HEK293 (cell line): Measurements from ENCODE around the gene PTCD1.

Experiments used
- ELK4 ChIP-seq: IDR thresholded peaks from 2 replicates; pipeline ENCODE4 v1.6.1; 2011; ENCODE audit warnings: mild to moderate bottlenecking, low read depth, low read length, borderline replicate concordance
- HOXA7 ChIP-seq: sonication (generic); formaldehyde crosslinking; IDR thresholded peaks from 2 replicates; pipeline ENCODE4 v1.8.1; 2022; ENCODE audit warnings: missing genetic modification reagents, borderline replicate concordance
- OSR2 ChIP-seq: fragments of 450-650 bp; formaldehyde crosslinking; IDR thresholded peaks from 2 replicates; pipeline ENCODE4 v1.5.1; 2016; ENCODE audit warnings: missing biosample characterization, missing genetic modification characterization
- REST ChIP-seq: fragments of 450-650 bp; formaldehyde crosslinking; IDR thresholded peaks from 2 replicates; pipeline ENCODE4 v1.5.1; 2016; ENCODE audit warnings: missing biosample characterization, missing genetic modification characterization
- SP3 ChIP-seq: fragments of 450-650 bp; formaldehyde crosslinking; IDR thresholded peaks from 2 replicates; pipeline ENCODE4 v1.5.1; 2016; ENCODE audit warnings: missing biosample characterization, missing genetic modification characterization
- TRIM28 ChIP-seq: IDR thresholded peaks from 2 replicates; pipeline ENCODE4 v1.6.1; 2011; ENCODE audit warnings: low read length, control low read depth, borderline replicate concordance
- ZEB2 ChIP-seq: fragments of 450-650 bp; formaldehyde crosslinking; IDR thresholded peaks from 2 replicates; pipeline ENCODE4 v1.5.1; 2016; ENCODE audit warnings: missing biosample characterization, missing genetic modification characterization
- ZFP41 ChIP-seq: fragments of 450-650 bp; formaldehyde crosslinking; IDR thresholded peaks from 2 replicates; pipeline ENCODE4 v1.5.1; 2016; ENCODE audit warnings: missing biosample characterization, missing genetic modification characterization, borderline replicate concordance
- ZNF140 ChIP-seq: fragments of 450-650 bp; formaldehyde crosslinking; IDR thresholded peaks from 2 replicates; pipeline ENCODE4 v1.5.1; 2016; ENCODE audit warnings: missing biosample characterization, missing genetic modification characterization
- ZNF157 ChIP-seq: fragments of 450-650 bp; formaldehyde crosslinking; IDR thresholded peaks from 2 replicates; pipeline ENCODE4 v1.5.1; 2016; ENCODE audit warnings: missing biosample characterization, missing genetic modification characterization
- ZNF16 ChIP-seq: fragments of 450-650 bp; formaldehyde crosslinking; IDR thresholded peaks from 2 replicates; pipeline ENCODE4 v1.5.1; 2016; ENCODE audit warnings: low read depth, missing biosample characterization, missing genetic modification characterization
- ZNF175 ChIP-seq: fragments of 450-650 bp; formaldehyde crosslinking; IDR thresholded peaks from 2 replicates; pipeline ENCODE4 v1.5.1; 2016; ENCODE audit warnings: missing biosample characterization, missing genetic modification characterization
- ZNF184 ChIP-seq: fragments of 450-650 bp; IDR thresholded peaks from 2 replicates; pipeline ENCODE4 v1.5.1; 2018; ENCODE audit warnings: missing biosample characterization, mild to moderate bottlenecking, missing genetic modification characterization
- ZNF19 ChIP-seq: fragments of 450-650 bp; formaldehyde crosslinking; IDR thresholded peaks from 2 replicates; pipeline ENCODE4; 2016; ENCODE audit warnings: missing biosample characterization, missing genetic modification characterization, low read depth
- ZNF211 ChIP-seq: fragments of 450-650 bp; formaldehyde crosslinking; IDR thresholded peaks from 2 replicates; pipeline ENCODE4 v1.5.1; 2016; ENCODE audit warnings: low read depth, missing biosample characterization, missing genetic modification characterization
- ZNF214 ChIP-seq: fragments of 450-650 bp; formaldehyde crosslinking; IDR thresholded peaks from 2 replicates; pipeline ENCODE4 v1.5.1; 2017; ENCODE audit warnings: missing biosample characterization, mild to moderate bottlenecking, missing genetic modification characterization, borderline replicate concordance
- ZNF239 ChIP-seq: fragments of 450-650 bp; formaldehyde crosslinking; IDR thresholded peaks from 2 replicates; pipeline ENCODE4 v1.5.1; 2016; ENCODE audit warnings: missing biosample characterization, missing genetic modification characterization
- ZNF266 ChIP-seq: fragments of 450-650 bp; formaldehyde crosslinking; IDR thresholded peaks from 2 replicates; pipeline ENCODE4 v1.5.1; 2016; ENCODE audit warnings: missing biosample characterization, missing genetic modification characterization, low read depth
- ZNF274 ChIP-seq, 2 experiments: fragments of 200-500 bp in 1 of 2; fragments of 450-650 bp in 1 of 2; sonication (Bioruptor generic) in 1 of 2; formaldehyde crosslinking in 1 of 2; IDR thresholded peaks; 2 replicates each; pipeline versions ENCODE4 v1.5.1 to v1.6.1; 2014 to 2016; ENCODE audit warnings: borderline replicate concordance in 1 of 2, inconsistent platforms in 1 of 2, low read length in 1 of 2, missing biosample characterization in 1 of 2, missing genetic modification characterization in 1 of 2
- ZNF292 ChIP-seq: fragments of 450-650 bp; formaldehyde crosslinking; IDR thresholded peaks from 2 replicates; pipeline ENCODE4 v1.5.1; 2016; ENCODE audit warnings: low read depth, missing biosample characterization, missing genetic modification characterization, borderline replicate concordance
- ZNF391 ChIP-seq: fragments of 450-650 bp; formaldehyde crosslinking; IDR thresholded peaks from 2 replicates; pipeline ENCODE4 v1.5.1; 2016; ENCODE audit warnings: low read depth, missing biosample characterization, missing genetic modification characterization, borderline replicate concordance
- ZNF423 ChIP-seq: fragments of 450-650 bp; formaldehyde crosslinking; IDR thresholded peaks from 2 replicates; pipeline ENCODE4 v1.5.1; 2016; ENCODE audit warnings: missing biosample characterization, missing genetic modification characterization
- ZNF544 ChIP-seq: fragments of 450-650 bp; formaldehyde crosslinking; IDR thresholded peaks from 2 replicates; pipeline ENCODE4 v1.5.0; 2017; ENCODE audit warnings: missing biosample characterization, missing genetic modification characterization
- ZNF549 ChIP-seq: fragments of 450-650 bp; IDR thresholded peaks from 2 replicates; pipeline ENCODE4 v1.5.1; 2018; ENCODE audit warnings: missing biosample characterization, missing genetic modification characterization, mild to moderate bottlenecking, inconsistent platforms, moderate library complexity
- ZNF629 ChIP-seq: fragments of 450-650 bp; formaldehyde crosslinking; IDR thresholded peaks from 2 replicates; pipeline ENCODE4 v1.5.1; 2017; ENCODE audit warnings: missing biosample characterization, missing genetic modification characterization
- ZNF677 ChIP-seq: fragments of 450-650 bp; IDR thresholded peaks from 2 replicates; pipeline ENCODE4 v1.5.0; 2018; ENCODE audit warnings: missing biosample characterization, mild to moderate bottlenecking, missing genetic modification characterization, moderate library complexity
- ZNF701 ChIP-seq: fragments of 450-650 bp; formaldehyde crosslinking; IDR thresholded peaks from 2 replicates; pipeline ENCODE4 v1.5.1; 2016; ENCODE audit warnings: missing biosample characterization, missing genetic modification characterization
- ZSCAN16 ChIP-seq: fragments of 450-650 bp; formaldehyde crosslinking; IDR thresholded peaks from 2 replicates; pipeline ENCODE4 v1.5.1; 2016; ENCODE audit warnings: missing biosample characterization, missing genetic modification characterization
- ZSCAN4 ChIP-seq: fragments of 450-650 bp; formaldehyde crosslinking; IDR thresholded peaks from 2 replicates; pipeline ENCODE4 v1.5.1; 2017; ENCODE audit warnings: missing biosample characterization, missing genetic modification characterization
- TF ChIP-seq, protein P1 (sequence below): fragments of 450-650 bp; formaldehyde crosslinking; IDR thresholded peaks from 2 replicates; pipeline ENCODE4 v1.5.1; 2016; ENCODE audit warnings: missing biosample characterization, missing genetic modification characterization, low read depth
- TF ChIP-seq, protein P2 (sequence below): fragments of 450-650 bp; formaldehyde crosslinking; IDR thresholded peaks from 2 replicates; pipeline ENCODE4 v1.5.1; 2016; ENCODE audit warnings: missing biosample characterization, missing genetic modification characterization

The PTCD1 gene

DNA sequence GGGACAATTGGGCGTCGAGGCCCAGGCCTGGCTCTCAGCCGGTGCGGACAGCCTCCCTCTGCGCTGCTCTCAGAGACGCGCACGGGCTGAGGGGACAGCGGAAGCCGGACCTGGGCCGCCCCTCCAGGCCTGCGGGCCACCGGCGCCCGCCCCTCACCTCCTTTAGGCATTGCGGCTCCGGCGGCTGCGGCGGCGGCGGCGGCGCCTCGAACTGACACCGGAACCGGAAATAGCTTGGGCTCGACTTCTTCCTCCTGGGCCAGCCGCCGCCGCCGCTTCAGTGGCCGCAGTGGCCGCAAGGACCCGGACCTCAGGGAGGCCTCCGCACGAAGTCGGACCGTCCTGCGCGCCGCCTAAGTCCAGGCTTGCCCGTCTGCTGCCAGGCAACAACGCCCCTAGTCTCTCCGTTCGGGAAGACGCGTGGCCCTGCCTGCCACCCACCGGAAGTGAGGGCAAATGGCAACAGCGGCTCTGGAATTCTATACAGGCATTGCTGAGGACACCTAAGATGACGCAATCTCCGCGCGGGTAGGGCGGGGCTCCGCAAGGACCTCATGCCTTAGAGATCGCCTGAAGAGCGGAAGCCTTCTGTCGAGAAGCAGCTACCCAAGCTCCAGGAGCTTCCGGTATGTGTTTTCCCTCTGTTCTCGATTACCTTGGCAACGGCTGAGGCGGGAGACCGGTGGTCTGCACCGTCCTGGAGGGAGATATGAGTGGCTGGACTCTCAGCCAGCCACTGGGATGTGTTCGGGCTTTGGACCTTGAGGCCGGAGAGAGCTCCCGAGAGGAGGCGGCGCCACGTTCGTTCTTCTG, 30.0 kb downstream of the PTCD1 start, which contains the start of the genes BUD31 and PDAP1 (continued):
- TF ChIP-seq REST (peak; percentile 44), ZNF274 (IDR thresholded peaks at IDR 0.05; ENCODE audit: low read length) (no peak), ZNF274 (tag by site-specific recombination; IDR thresholded peaks at IDR 0.05; ENCODE audit: borderline replicate concordance) (no peak), ZNF423 (tag by site-specific recombination) (no peak), ZFP41 (tag by site-specific recombination) (no peak), ELK4 (no peak; the same call in 1 of the 2 replicates), ZSCAN16 (no peak), ZNF677 (tag by site-specific recombination) (no peak), ZNF266 (no peak), ZNF701 (no peak), ZNF544 (tag by site-specific recombination) (no peak), TRIM28 (no peak), ZNF391 (tag by site-specific recombination) (no peak; the same call in 1 of the 2 replicates), ZNF211 (tag by site-specific recombination) (no peak), HOXA7 (CRISPR knock-in tag) (no peak), ZNF292 (tag by site-specific recombination) (no peak), ZNF157 (tag by site-specific recombination) (no peak), ZNF19 (tag by site-specific recombination) (no peak), ZSCAN4 (tag by site-specific recombination) (no peak), SP3 (tag by site-specific recombination) (peak; percentile 87), ZNF629 (peak; percentile 96), ZNF214 (tag by site-specific recombination) (no peak), ZNF140 (tag by site-specific recombination) (no peak), ZNF549 (tag by site-specific recombination) (no peak), ZNF16 (tag by site-specific recombination) (no peak), ZEB2 (tag by site-specific recombination) (peak; percentile 94), ZNF184 (tag by site-specific recombination) (no peak), ZNF175 (no peak), OSR2 (tag by site-specific recombination) (peak; percentile 70), ZNF239 (tag by site-specific recombination) (no peak)
- TF ChIP-seq, protein P1, sequence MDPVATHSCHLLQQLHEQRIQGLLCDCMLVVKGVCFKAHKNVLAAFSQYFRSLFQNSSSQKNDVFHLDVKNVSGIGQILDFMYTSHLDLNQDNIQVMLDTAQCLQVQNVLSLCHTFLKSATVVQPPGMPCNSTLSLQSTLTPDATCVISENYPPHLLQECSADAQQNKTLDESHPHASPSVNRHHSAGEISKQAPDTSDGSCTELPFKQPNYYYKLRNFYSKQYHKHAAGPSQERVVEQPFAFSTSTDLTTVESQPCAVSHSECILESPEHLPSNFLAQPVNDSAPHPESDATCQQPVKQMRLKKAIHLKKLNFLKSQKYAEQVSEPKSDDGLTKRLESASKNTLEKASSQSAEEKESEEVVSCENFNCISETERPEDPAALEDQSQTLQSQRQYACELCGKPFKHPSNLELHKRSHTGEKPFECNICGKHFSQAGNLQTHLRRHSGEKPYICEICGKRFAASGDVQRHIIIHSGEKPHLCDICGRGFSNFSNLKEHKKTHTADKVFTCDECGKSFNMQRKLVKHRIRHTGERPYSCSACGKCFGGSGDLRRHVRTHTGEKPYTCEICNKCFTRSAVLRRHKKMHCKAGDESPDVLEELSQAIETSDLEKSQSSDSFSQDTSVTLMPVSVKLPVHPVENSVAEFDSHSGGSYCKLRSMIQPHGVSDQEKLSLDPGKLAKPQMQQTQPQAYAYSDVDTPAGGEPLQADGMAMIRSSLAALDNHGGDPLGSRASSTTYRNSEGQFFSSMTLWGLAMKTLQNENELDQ (tag by site-specific recombination) = no peak
- TF ChIP-seq, protein P2, sequence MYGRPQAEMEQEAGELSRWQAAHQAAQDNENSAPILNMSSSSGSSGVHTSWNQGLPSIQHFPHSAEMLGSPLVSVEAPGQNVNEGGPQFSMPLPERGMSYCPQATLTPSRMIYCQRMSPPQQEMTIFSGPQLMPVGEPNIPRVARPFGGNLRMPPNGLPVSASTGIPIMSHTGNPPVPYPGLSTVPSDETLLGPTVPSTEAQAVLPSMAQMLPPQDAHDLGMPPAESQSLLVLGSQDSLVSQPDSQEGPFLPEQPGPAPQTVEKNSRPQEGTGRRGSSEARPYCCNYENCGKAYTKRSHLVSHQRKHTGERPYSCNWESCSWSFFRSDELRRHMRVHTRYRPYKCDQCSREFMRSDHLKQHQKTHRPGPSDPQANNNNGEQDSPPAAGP (tag by site-specific recombination) = peak; percentile 90
